ENCODE data around the gene ENTPD7. TPM values are rescaled to one million over a fixed set of nuclear protein-coding genes. Genes with fewer than 3 reads are reported as not detected.

The ENTPD7 gene
- total and polyA plus RNA-seq, 9 of the 15 experiments (the other 6 are each of a cell fraction or from before 2014, with no cell fraction given): 1.4 to 13.9 (median 8.5) TPM

DNA sequence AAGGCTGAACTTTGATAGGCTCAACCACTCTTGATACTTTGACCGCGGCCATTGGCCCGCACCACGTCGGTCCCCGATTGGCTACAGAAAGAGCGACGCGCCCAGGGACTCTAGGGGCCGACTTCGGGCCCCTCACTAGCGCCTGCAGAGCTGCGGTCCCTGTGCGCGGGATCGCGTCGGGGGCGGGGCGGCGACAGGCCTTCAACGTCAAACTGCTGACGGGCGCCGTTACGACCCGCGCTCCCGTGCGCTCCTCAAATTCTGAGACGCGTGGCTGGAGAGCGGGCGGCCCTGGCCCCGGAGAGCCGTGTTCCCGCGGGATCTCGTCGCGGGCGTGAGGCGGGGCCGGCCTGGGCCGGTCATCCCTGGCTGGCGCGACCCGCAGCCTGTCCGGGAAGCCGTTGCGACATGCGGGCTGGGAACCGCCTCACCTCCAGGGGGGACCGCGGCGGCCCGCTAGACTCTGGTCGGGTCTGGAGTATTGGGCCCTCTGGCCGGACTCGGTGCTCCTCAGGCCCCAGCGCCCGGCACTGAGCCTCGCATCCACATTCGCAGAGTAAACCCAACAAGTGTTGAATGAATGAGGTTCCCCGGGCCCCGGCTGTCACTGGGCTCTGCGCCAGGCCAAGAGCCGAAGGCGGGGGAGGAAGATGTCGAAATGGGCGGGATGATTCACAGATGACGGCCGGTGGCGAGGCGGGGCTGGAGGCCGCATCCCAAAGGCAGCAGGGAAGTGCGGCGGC, 38.4 kb upstream of the ENTPD7 start (continued):
- TF ChIP-seq, protein P1, sequence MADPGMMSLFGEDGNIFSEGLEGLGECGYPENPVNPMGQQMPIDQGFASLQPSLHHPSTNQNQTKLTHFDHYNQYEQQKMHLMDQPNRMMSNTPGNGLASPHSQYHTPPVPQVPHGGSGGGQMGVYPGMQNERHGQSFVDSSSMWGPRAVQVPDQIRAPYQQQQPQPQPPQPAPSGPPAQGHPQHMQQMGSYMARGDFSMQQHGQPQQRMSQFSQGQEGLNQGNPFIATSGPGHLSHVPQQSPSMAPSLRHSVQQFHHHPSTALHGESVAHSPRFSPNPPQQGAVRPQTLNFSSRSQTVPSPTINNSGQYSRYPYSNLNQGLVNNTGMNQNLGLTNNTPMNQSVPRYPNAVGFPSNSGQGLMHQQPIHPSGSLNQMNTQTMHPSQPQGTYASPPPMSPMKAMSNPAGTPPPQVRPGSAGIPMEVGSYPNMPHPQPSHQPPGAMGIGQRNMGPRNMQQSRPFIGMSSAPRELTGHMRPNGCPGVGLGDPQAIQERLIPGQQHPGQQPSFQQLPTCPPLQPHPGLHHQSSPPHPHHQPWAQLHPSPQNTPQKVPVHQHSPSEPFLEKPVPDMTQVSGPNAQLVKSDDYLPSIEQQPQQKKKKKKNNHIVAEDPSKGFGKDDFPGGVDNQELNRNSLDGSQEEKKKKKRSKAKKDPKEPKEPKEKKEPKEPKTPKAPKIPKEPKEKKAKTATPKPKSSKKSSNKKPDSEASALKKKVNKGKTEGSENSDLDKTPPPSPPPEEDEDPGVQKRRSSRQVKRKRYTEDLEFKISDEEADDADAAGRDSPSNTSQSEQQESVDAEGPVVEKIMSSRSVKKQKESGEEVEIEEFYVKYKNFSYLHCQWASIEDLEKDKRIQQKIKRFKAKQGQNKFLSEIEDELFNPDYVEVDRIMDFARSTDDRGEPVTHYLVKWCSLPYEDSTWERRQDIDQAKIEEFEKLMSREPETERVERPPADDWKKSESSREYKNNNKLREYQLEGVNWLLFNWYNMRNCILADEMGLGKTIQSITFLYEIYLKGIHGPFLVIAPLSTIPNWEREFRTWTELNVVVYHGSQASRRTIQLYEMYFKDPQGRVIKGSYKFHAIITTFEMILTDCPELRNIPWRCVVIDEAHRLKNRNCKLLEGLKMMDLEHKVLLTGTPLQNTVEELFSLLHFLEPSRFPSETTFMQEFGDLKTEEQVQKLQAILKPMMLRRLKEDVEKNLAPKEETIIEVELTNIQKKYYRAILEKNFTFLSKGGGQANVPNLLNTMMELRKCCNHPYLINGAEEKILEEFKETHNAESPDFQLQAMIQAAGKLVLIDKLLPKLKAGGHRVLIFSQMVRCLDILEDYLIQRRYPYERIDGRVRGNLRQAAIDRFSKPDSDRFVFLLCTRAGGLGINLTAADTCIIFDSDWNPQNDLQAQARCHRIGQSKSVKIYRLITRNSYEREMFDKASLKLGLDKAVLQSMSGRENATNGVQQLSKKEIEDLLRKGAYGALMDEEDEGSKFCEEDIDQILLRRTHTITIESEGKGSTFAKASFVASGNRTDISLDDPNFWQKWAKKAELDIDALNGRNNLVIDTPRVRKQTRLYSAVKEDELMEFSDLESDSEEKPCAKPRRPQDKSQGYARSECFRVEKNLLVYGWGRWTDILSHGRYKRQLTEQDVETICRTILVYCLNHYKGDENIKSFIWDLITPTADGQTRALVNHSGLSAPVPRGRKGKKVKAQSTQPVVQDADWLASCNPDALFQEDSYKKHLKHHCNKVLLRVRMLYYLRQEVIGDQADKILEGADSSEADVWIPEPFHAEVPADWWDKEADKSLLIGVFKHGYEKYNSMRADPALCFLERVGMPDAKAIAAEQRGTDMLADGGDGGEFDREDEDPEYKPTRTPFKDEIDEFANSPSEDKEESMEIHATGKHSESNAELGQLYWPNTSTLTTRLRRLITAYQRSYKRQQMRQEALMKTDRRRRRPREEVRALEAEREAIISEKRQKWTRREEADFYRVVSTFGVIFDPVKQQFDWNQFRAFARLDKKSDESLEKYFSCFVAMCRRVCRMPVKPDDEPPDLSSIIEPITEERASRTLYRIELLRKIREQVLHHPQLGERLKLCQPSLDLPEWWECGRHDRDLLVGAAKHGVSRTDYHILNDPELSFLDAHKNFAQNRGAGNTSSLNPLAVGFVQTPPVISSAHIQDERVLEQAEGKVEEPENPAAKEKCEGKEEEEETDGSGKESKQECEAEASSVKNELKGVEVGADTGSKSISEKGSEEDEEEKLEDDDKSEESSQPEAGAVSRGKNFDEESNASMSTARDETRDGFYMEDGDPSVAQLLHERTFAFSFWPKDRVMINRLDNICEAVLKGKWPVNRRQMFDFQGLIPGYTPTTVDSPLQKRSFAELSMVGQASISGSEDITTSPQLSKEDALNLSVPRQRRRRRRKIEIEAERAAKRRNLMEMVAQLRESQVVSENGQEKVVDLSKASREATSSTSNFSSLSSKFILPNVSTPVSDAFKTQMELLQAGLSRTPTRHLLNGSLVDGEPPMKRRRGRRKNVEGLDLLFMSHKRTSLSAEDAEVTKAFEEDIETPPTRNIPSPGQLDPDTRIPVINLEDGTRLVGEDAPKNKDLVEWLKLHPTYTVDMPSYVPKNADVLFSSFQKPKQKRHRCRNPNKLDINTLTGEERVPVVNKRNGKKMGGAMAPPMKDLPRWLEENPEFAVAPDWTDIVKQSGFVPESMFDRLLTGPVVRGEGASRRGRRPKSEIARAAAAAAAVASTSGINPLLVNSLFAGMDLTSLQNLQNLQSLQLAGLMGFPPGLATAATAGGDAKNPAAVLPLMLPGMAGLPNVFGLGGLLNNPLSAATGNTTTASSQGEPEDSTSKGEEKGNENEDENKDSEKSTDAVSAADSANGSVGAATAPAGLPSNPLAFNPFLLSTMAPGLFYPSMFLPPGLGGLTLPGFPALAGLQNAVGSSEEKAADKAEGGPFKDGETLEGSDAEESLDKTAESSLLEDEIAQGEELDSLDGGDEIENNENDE (IDR thresholded peaks at IDR 0.05; ENCODE audit: low read depth, low read length): no peak
- TF ChIP-seq ZNF212 (CRISPR knock-in tag; IDR thresholded peaks at IDR 0.05): no peak
- no peak for TF ChIP-seq EZH2 (IDR thresholded peaks at IDR 0.05; ENCODE audit: borderline replicate concordance, low read depth, low read length)
- TF ChIP-seq PCBP1 (IDR thresholded peaks at IDR 0.05; ENCODE audit: low read depth, low read length, poor library complexity, severe bottlenecking): no peak
- TF ChIP-seq KAT7 (CRISPR knock-in tag; IDR thresholded peaks at IDR 0.05; ENCODE audit: borderline replicate concordance): no peak; the same call in 1 of the 2 replicates
- no peak for TF ChIP-seq NR2F6 (CRISPR knock-in tag; IDR thresholded peaks at IDR 0.05)
- peak; percentile 59 for TF ChIP-seq U2AF1 (optimal IDR thresholded peaks at IDR 0.05; ENCODE audit: low read depth, low read length)
- TF ChIP-seq ZNF512 (tag; IDR thresholded peaks at IDR 0.05): no peak
- TF ChIP-seq NRF1 (conservative IDR thresholded peaks at IDR 0.05 in 1 of 2, IDR thresholded peaks at IDR 0.05 in 1 of 2): peak; percentile 76 to 78
- TF ChIP-seq, protein P2, sequence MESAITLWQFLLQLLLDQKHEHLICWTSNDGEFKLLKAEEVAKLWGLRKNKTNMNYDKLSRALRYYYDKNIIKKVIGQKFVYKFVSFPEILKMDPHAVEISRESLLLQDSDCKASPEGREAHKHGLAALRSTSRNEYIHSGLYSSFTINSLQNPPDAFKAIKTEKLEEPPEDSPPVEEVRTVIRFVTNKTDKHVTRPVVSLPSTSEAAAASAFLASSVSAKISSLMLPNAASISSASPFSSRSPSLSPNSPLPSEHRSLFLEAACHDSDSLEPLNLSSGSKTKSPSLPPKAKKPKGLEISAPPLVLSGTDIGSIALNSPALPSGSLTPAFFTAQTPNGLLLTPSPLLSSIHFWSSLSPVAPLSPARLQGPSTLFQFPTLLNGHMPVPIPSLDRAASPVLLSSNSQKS (CRISPR knock-in tag; IDR thresholded peaks at IDR 0.05): no peak
- TF ChIP-seq ZNF778 (CRISPR knock-in tag; IDR thresholded peaks at IDR 0.05): no peak
- TF ChIP-seq ESRRA (IDR thresholded peaks at IDR 0.05; ENCODE audit: borderline replicate concordance, low read depth): no peak; the same call in 1 of the 2 replicates
